ENCODE data around the gene NHERF2.

NHERF2 gene

DNA sequence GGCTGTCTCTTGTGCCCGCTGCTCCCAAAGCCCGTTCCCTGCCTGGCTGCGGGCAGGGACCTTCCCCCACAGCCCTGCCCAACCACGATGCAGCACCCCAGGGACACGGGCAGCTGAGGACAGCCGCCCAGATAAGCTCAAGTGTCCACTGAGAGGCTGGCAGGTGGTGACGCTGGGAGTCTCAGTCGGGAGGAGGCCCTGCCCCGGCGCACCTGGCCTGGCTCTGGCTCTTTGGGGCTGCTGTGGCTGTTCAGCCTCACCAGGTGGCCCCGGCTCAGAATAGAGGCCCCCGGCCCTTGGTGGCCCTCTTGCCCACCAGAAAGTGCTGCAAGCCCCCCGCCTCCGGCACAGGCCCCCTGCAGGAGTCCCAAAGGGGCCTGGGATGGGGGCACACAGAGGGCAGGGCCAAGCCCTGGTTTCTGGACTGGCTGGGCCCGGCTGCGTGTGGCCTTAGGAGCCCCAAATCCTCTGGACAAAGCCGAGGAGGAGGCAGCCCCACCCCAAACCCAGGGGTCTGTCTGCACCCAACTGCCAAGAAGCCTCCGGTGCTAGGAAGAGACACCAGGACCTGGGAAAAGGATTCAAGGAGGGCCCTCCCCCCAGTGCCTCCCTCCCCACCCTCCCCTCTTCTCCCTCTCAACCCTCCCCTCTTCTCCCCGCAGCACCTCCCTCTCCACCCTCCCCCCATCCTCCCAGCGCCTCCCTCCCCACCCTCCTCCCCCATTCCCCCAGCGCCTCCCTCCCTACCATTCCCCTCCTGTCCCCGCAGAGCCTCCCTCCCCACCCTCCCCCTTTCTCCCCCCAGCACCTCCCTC, 15.7 kb downstream of the NHERF2 start:
- DNase-seq, result no peak

DNA sequence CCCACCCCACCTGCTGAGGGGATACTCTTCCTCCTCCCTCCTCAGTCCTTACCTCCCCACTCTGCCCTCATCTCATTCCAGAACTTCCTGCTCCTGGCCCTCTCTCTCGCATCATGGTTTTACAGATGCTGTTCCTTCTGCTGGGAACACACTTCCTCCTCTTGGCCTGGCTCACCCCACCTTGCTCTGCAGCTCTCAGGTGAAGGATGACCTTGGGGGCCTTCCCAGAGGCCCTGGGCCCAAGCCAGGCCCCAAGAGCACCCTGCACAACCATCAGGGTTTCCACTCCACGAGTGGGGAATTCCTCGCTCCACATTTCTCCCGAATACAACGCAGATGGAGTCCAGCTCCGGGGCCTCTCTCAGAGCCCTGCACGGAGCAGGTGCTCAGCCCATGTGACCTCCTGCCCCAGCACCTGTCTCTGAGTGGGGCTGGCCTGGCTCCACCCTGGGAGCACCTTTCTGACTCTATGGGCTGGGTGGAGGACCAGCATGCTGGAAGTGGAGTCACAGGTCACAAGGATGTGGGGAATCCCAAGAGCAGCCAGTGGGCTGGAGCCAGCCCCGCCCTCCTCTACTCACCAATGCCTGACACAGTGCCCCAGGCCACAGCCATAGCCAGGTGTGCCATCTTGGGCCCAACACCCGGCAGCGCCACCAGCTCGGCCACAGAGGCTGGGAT, 16.4 kb downstream of the NHERF2 start:
- no peak for DNase-seq

DNA sequence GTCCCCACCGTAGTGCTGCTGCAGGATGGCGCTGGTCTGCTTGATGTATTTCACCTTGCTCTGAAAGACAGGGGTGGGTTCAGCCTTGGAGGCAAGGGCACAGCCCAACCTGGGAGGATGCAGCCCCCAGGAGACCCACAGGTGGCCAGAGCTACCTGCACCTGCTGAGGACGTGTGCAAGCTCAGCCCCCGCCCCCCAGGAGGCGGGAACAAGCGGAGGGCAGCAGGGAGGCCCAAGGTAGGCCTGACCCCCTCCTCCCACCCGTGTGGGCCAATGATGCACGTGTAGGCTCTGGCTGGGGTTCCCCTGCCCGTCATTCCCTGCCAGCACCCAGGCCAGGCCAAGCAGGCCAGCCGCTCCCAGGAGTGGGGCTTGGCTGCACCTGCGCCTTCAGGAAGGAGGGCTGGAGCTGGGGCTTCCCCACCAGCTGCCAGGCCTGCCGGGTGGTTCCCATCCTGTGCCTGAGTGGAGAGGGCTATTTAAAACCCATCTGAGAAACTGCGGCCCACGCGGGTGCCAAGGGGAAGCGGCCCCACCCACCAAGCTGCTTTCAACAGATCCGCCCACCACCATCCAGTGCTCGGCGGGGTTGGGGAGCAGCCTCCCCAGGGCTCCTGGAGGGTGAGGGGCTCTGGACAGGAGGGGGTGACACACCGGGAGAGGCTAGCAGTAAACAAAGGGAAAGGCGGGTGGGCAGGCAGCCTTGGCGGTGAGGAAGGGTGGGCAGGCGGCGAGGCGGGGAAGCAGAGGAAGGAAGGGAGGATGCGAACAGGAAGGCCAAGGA, 17.2 kb downstream of the NHERF2 start:
- no peak for DNase-seq

DNA sequence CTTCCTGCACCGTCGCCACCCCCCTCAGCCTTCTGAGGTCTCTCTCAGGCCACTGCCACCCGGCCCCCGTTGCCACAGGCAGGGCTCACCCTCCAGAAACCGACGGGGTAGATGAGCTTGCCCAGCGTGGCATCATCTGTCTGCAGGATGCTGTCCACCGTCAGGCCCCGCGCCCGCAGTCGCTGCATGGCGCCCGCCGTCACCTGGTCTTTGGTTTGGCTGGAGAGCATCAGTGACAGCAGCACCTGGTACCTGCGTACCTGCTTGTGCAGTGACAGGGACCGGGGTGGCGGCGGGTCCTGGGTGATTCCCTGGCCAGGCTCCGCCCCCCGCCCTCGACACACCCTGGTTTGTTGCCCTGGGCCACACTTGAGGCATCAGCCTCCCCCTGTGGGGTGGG, 17.8 kb downstream of the NHERF2 start:
- no peak for DNase-seq

DNA sequence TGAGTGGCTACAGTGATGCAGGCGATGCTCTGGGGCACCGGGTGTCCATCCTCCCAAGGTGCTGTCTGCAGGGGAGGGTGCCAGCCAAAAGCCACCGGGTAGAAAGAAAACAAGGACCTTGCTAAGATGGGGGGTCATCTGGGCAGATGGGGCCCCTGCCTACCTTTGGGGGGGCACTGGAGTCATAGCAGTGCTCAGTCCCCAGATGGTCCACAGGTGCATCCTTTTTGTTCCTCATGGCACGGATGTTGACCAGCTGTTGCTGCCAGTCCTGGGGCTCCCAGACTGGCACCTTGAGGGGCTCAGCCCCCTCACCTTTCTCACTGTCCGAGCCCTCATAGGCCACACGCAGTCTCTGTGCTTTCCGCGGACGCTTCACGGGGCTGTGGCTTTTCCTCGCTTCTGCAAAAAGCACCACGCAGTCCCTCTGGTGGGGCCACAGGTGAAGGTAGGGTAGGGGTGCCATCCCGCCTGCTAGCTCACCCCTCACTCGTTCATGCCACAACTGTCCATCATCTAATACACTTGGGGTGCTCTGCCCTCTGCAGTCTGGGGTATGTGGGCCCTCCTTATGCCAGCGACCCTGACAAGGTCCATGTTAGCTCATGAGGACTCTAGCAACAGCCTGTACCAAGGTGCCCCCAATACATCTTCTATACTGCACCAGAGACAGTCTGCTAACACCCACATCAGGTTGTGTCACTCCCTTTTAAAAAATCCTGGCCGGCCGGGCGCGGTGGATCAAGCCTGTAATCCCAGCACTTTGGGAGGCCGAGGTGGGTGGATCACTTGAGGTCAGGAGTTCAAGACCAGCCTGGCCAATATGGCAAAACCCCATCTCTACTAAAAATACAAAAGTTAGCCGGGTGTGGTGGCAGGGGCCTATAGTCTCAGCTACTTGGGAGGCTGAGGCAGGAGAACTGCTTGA, 19.5 kb downstream of the NHERF2 start:
- DNase-seq, result no peak

DNA sequence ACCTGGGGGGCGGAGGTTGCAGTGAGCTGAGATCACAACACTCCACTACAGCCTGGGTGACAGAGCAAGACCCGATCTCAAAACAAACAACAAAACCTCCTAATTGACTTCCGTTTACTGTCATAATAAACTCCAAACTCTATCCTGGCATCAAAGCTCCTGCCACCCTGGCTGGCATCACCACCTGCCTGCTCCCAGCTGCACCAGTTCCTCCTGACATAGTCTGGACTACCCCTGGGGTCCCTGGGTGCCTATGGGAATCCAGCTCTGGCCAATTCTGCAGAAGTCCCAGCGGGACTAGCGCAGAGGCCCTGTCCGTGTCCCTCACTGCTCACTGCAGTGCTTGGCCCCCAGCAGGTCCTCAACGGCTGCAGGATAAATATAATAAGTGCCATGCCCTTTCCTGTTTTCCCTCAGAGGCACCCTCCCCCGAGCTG, 20.2 kb downstream of the NHERF2 start:
- no peak for DNase-seq

DNA sequence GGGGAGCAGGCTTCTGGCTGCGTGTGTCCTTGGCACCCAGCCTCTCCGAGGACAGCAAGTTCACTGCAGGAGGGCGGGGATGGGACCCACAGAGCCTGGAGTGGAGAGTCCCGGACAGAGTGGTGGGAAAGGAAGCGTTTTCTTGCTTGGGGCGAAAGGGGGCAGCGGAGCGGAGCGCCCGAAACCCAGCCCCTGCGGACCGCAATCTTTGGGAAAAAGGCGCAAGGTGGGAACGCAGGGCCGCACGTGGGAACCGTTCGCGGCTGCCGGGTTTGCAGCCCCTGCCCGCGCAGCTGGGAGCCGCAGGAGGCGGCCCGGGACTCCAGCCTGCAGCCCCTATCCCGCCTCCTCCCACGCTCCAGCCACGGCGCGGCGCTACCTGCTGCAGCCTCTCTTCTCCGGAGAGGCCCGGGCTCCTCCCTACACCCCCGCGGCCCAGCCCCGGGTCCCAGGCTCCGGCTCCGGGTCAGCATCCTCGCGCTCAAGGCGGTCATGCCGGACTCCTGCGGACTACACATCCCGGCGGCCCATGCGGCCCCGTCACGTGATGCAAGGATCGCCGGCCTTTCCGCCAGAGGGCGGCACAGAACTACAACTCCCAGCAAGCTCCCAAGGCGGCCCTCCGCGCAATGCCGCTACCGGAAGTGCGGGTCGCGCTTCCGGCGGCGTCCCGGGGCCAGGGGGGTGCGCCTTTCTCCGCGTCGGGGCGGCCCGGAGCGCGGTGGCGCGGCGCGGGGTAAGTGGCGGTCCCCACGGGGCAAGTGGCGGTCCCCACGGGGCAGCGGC, 20.8 kb downstream of the NHERF2 start, which contains the start of the genes NTHL1 and TSC2:
Gene NTHL1, minus strand, starts transcription at position 505 of the 786 bp plus-strand sequence. Its CDS starts 11 bp downstream, at position 494.
Gene TSC2, plus strand, starts transcription at position 656 of the 786 bp plus-strand sequence. CDS start 631 bp downstream, outside the sequence.
- DNase-seq, result peak; percentile 95

DNA sequence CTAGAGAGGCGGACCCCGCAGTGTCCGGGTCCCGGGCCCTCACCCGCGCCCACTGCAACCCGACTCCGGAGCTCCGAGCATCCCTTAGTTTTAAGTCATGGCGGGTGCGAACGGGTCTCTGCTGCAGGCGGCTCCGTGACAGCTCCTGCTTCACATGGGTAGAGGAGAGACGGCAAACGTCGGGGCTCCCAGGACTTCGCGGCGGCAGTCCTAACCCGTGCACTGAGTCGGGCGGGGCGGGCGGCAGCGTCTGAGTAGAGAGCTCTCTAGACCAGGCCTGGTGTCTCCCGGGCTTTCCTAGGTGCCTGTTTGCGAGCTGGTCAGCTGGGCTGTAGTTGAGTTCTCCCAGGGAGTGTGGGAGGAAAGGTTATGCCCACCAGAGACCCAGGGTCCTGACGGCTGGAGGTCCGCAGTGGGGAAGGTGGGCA, 21.4 kb downstream of the NHERF2 start:
- no peak for DNase-seq

DNA sequence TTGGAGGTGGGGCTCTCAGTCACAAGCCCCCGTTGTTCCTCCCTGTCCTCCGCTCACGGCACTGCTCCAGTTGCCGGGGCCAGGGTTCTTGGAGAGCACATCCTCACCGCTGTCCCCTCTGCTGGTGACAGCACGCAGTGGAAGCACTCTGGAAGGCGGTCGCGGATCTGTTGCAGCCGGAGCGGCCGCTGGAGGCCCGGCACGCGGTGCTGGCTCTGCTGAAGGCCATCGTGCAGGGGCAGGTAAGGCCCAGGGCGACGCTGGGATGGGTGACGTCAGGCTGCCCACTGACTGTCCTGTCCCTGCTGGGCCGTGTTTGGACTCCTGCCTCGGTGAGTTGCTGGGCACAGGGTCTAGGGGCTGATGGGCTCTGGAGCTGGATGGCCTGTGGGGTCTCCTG, 26.5 kb downstream of the NHERF2 start:
- no peak for DNase-seq

DNA sequence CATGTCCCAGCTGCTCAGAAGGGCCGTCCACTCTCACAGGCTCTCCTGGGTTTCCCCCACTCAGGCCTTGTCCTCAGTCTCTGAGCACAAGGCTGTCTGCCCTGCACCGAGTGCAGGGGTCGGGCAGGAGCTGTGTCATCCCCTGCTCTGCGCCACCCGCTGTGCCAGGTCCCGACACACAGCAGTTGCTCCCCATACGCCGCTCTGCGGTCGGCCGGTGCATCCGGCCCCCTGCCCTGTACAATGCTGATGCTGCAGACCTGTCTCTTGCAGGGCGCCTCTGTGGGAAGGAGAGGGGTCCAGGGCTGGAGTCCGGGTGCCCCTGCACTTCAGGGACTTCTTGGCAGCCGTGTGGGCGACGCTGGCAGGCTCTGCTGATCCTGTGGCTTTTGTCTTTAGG, 27.2 kb downstream of the NHERF2 start:
- no peak for DNase-seq

DNA sequence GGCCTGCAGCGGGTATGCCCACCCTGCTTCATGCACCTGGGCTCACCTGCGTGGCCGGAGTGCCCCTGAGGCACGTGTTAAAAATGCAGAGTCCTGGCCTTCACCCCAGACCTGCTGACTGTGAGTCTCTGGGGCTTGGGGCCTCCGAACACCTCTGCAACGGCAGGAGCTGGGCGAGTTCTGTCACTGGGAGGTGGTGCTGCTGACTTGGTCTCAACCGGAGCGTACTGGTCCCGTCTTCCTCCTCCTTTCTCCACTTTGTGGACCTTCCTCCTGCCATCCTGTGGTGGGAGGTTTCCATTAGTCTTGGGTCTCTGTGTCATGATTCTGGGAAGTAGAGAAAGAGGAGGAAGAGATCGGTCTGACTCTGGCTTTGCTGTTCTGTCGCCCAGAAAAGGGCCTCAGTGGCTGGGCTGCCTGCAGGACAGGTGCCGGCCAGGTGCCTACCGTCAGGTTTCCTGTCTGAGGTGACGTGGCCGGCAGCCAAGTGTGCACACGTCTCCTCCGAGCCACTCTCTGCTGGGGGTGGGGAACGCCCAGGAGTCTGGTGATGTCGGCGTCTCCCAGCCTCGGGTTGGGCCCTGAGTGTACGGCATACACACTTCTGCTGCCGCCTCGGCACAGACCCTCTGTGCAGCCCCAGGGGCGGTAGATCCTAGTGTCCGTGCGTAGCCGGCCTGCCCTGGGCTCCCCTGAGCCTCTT, 28.0 kb downstream of the NHERF2 start:
- DNase-seq, result no peak

DNA sequence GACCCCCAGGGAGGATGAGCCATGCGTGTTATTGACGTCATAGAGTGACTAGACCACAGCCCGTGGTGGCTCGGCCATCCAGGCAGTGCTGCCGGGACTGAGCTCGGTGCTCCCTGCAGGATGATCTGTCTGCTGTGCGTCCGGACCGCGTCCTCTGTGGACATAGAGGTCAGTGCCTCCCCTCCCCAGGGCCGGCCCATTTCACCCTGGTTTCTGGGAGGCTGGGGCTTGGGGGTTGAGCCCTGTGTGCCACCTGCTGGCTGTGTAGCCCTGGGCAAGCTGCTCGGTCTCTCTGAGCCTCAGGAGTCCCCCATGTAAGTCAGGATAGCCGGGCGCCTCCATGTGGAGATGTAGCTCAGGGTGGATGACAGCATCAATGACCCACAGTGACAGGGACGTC, 29.4 kb downstream of the NHERF2 start:
- no peak for DNase-seq

DNA sequence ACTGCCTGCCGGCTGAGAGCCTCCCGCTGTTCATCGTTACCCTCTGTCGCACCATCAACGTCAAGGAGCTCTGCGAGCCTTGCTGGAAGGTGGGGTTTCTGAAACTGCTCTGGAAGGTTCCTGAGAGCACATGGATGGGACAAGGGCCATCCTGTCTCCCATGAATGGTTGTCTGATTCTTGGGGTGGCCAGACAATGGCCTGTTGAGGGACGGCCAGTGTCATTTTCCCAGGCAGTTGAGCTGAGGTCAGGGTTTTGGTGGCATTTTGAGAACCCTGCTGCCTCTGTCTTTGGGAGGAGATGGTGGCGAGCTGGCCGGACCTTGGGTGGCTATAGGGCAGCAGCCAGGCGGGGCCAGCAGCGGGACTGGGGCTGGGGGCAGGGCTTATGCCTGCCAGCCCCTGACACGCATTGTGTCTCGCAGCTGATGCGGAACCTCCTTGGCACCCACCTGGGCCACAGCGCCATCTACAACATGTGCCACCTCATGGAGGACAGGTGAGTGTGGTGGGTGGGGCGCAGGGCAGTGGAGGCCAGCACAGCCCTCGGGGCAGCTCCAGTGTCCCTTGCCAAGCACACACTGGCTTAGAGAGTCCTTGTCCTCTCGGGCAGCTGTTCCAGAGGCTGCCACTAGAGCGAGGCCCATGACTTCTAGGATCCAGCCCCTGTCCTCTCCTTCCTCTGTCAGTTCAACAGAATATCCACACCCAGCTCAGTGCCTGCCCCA, 30.1 kb downstream of the NHERF2 start:
- DNase-seq, result no peak

DNA sequence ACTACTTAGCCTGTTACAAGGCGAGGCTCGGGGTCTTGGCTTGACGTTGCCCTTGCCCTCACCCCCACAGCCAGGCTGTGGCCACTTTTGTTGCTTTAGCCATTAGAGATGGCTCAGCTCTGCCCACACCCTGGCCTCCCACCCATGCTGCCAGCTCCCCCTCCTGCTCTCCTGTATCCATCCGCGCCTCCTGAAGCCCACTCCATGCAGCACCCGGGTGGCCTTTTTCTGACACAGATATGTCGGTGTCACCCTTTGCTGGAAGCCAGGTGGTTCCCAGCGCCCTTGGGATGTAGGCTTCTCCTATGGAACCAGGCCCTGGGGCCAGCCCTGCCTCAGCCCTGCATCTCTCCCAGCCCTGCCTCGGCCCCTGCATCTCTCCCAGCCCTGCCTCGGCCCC, 30.7 kb downstream of the NHERF2 start:
- DNase-seq, result no peak

DNA sequence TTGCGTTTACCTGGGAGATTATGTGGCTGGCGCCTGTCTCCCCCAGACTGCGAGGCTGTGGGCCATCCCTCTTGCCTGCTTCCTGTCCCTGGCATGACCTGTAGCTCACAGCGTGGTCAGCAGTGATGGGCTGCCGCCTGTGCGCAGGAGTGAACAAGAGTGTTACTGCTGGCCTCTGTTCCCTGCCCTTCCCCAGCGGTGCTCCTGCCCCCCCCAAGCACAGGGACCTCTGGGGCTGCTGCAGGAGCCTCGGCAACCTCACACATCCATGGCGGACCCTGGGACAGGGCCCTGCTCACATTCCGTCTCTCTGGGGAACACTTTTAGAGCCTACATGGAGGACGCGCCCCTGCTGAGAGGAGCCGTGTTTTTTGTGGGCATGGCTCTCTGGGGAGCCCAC, 31.7 kb downstream of the NHERF2 start:
- DNase-seq, result no peak

DNA sequence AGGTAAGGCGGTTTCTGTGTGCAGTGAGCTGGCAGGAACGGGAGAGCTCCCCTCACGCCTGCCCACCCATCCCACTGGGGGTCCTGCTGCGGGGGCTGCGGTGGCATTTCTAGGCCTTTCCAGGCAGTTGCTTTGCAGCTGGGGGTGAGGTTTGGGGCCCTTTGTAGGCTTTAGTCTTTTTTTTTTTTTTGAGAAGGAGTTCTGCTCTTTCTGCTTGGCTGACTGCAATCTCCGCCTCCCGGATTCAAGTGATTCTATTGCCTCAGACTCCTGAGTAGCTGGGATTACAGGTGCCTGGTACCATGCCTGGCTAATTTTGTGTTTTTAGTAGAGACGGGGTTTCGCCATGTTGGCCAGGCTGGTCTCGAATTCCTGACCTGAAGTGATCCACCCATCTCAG, 32.2 kb downstream of the NHERF2 start:
- DNase-seq, result no peak

DNA sequence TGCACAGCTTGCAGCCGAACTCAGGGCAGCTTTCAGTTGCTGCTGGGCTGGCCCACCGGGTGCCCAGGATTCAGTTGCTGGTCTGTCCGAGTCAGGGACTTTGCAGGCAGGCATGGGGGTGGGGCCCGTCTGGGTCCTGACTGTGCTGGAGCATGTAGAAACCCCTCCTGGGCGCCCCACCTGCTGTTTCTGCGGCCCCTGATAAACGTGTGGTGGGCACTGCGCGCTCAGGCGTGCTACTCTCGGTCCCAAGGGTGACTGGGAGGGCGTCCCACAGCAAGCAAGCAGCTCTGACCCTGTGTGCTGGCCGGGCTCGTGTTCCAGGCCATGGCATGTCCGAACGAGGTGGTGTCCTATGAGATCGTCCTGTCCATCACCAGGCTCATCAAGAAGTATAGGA, 33.6 kb downstream of the NHERF2 start:
- DNase-seq, result no peak

DNA sequence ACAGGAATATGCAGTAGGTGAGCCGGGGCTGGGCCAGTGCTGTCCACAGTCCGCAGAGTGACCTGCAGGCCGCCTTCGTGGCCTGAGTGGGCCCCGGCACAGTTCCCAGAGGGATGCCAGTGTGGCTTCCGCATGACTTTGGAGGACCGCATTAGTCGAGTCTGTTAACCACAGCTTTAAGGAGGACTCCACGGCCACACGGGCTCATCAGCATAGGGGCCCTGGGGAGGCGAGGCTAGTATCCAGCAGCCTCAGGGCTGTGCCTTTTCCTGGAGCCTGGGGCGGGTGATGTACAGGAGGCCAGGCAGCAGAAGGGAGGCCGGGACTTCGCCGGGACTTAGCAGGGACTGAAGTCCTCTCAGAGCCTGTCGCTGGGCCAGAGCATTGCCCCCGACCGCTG, 34.3 kb downstream of the NHERF2 start:
- no peak for DNase-seq

DNA sequence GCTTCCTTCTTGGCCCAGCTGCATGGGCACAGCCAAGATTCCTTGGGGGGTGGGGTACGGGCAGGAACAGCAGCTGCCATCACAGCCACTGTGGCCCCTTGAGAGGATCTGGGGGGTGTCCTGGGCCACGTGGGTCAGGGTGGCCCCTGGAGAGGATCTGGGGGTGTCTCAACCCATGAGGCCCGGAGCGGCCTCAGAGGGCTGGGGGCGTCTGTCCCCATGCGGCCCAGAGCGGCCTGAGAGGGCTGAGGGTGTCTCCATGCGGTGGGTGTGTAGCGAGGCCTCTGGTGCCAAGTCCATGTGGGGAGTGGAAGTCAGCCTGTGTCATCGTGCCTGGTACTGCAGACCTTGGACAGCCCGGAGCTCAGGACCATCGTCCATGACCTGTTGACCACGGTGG, 34.8 kb downstream of the NHERF2 start:
- DNase-seq, result no peak

DNA sequence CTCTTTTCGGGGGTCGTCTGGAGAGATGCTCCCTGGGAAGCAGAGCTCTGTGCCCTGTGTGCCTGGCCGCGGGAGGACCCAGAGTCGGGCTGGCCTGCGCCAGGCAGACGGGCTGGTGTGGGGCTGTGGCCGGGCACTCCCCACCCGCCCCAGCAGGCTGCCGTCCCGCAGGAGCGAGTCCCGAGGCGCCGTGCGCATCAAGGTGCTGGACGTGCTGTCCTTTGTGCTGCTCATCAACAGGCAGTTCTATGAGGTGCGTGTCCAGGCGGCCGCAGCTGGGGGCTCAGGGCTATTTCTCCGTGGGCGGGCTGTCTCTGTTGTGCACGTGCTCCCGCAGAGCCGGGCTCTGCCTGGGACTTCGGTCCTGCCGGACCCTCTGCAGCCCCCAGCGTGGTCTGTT, 36.1 kb downstream of the NHERF2 start:
- no peak for DNase-seq
